GM23338 (cell line): ENCODE results near the gene ADGRF1. TPM values are rescaled to one million over a fixed set of nuclear protein-coding genes. Genes with fewer than 3 reads are reported as not detected.

ENCODE experiments used
- CREB1 ChIP-seq: fragments of 250-450 bp; sonication (Bioruptor Pico); IDR thresholded peaks from 2 replicates; pipeline ENCODE4 v1.5.0; 2020; ENCODE audit warnings: low read depth, mild to moderate bottlenecking, moderate library complexity
- EZH2 ChIP-seq: fragments of 200-600 bp; sonication (generic); IDR thresholded peaks from one replicate; pipeline ENCODE4 v1.8.0; 2017; ENCODE audit warnings: antibody characterized with exemption, mild to moderate bottlenecking, low read depth; ENCODE audit not compliant: unreplicated experiment
- EZH2phosphoT487 ChIP-seq: fragments of 200-600 bp; sonication (generic); IDR thresholded peaks from one replicate; pipeline ENCODE4 v1.8.1; 2018; ENCODE audit warnings: antibody characterized with exemption; ENCODE audit not compliant: unreplicated experiment
- NANOG ChIP-seq: IDR thresholded peaks from 2 replicates; pipeline ENCODE4 v1.6.1; 2016; ENCODE audit warnings: antibody characterized with exemption, borderline replicate concordance
- polyA plus RNA-seq: library from polyadenylated mRNA; unstranded; fragments of >200 nt; fragmentation: Nextera tagmentation; extraction: Ambion mirVana; gene quantifications from 2 replicates; pipeline ENCODE4 v1.2.1, GENCODE V29; 2016
- total RNA-seq: library from RNA; depleted of rRNA; stranded (reverse); fragments of >200 nt; shearing (Covaris generic); gene quantifications from 2 replicates; pipeline ENCODE4 v1.2.3, GENCODE V29; 2014
- TF ChIP-seq, protein P1 (sequence below): fragments of 250-450 bp; sonication (Bioruptor Pico); IDR thresholded peaks from 2 replicates; pipeline ENCODE4 v1.5.0; 2020; ENCODE audit warnings: mild to moderate bottlenecking, moderate library complexity
- TF ChIP-seq, protein P2 (sequence below): IDR thresholded peaks from one replicate; pipeline ENCODE4 v1.6.1; 2018; ENCODE audit warnings: antibody characterized with exemption; ENCODE audit not compliant: unreplicated experiment

ADGRF1 gene
- total and polyA plus RNA-seq, 2 experiments from 2014 or later = not detected

DNA sequence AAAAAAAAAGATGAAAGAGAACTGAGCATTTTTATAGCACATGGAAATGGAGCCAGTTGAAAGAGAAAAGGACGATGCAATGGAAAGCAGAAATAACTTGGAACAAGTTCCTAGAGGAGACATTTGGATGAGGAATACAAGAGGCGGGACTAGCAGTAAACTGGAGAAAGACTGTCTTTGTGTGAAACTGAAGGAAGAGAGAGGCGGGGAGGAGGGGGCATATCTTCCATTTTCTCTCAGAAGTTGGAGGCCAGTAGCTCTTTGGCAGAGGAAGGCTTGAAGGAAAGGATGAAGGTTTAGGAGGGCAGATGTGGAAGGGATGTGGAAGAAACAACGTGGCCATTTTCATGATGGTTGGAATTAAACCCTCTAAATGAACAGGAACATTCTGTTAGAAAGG lies 33.0 kb upstream of the ADGRF1 start (continued):
- TF ChIP-seq, protein P1, sequence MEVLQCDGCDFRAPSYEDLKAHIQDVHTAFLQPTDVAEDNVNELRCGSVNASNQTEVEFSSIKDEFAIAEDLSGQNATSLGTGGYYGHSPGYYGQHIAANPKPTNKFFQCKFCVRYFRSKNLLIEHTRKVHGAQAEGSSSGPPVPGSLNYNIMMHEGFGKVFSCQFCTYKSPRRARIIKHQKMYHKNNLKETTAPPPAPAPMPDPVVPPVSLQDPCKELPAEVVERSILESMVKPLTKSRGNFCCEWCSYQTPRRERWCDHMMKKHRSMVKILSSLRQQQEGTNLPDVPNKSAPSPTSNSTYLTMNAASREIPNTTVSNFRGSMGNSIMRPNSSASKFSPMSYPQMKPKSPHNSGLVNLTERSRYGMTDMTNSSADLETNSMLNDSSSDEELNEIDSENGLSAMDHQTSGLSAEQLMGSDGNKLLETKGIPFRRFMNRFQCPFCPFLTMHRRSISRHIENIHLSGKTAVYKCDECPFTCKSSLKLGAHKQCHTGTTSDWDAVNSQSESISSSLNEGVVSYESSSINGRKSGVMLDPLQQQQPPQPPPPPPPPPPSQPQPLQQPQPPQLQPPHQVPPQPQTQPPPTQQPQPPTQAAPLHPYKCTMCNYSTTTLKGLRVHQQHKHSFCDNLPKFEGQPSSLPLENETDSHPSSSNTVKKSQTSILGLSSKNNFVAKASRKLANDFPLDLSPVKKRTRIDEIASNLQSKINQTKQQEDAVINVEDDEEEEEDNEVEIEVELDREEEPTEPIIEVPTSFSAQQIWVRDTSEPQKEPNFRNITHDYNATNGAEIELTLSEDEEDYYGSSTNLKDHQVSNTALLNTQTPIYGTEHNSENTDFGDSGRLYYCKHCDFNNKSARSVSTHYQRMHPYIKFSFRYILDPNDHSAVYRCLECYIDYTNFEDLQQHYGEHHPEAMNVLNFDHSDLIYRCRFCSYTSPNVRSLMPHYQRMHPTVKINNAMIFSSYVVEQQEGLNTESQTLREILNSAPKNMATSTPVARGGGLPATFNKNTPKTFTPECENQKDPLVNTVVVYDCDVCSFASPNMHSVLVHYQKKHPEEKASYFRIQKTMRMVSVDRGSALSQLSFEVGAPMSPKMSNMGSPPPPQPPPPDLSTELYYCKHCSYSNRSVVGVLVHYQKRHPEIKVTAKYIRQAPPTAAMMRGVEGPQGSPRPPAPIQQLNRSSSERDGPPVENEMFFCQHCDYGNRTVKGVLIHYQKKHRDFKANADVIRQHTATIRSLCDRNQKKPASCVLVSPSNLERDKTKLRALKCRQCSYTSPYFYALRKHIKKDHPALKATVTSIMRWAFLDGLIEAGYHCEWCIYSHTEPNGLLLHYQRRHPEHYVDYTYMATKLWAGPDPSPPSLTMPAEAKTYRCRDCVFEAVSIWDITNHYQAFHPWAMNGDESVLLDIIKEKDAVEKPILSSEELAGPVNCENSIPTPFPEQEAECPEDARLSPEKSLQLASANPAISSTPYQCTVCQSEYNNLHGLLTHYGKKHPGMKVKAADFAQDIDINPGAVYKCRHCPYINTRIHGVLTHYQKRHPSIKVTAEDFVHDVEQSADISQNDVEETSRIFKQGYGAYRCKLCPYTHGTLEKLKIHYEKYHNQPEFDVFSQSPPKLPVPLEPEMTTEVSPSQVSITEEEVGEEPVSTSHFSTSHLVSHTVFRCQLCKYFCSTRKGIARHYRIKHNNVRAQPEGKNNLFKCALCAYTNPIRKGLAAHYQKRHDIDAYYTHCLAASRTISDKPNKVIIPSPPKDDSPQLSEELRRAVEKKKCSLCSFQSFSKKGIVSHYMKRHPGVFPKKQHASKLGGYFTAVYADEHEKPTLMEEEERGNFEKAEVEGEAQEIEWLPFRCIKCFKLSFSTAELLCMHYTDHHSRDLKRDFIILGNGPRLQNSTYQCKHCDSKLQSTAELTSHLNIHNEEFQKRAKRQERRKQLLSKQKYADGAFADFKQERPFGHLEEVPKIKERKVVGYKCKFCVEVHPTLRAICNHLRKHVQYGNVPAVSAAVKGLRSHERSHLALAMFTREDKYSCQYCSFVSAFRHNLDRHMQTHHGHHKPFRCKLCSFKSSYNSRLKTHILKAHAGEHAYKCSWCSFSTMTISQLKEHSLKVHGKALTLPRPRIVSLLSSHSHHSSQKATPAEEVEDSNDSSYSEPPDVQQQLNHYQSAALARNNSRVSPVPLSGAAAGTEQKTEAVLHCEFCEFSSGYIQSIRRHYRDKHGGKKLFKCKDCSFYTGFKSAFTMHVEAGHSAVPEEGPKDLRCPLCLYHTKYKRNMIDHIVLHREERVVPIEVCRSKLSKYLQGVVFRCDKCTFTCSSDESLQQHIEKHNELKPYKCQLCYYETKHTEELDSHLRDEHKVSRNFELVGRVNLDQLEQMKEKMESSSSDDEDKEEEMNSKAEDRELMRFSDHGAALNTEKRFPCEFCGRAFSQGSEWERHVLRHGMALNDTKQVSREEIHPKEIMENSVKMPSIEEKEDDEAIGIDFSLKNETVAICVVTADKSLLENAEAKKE (CRISPR knock-in tag) = no peak
- TF ChIP-seq NANOG = no peak
- TF ChIP-seq, protein P2, sequence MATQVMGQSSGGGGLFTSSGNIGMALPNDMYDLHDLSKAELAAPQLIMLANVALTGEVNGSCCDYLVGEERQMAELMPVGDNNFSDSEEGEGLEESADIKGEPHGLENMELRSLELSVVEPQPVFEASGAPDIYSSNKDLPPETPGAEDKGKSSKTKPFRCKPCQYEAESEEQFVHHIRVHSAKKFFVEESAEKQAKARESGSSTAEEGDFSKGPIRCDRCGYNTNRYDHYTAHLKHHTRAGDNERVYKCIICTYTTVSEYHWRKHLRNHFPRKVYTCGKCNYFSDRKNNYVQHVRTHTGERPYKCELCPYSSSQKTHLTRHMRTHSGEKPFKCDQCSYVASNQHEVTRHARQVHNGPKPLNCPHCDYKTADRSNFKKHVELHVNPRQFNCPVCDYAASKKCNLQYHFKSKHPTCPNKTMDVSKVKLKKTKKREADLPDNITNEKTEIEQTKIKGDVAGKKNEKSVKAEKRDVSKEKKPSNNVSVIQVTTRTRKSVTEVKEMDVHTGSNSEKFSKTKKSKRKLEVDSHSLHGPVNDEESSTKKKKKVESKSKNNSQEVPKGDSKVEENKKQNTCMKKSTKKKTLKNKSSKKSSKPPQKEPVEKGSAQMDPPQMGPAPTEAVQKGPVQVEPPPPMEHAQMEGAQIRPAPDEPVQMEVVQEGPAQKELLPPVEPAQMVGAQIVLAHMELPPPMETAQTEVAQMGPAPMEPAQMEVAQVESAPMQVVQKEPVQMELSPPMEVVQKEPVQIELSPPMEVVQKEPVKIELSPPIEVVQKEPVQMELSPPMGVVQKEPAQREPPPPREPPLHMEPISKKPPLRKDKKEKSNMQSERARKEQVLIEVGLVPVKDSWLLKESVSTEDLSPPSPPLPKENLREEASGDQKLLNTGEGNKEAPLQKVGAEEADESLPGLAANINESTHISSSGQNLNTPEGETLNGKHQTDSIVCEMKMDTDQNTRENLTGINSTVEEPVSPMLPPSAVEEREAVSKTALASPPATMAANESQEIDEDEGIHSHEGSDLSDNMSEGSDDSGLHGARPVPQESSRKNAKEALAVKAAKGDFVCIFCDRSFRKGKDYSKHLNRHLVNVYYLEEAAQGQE = no peak
- no peak for TF ChIP-seq CREB1 (CRISPR knock-in tag)
- no peak for TF ChIP-seq EZH2phosphoT487
- no peak for TF ChIP-seq EZH2
